Endodermal cell (in vitro differentiated cells): ENCODE measurements around the gene TMEM258. TPM values are rescaled to one million over a fixed set of nuclear protein-coding genes. Genes with fewer than 3 reads are reported as not detected.
A peak's percentile ranks its signal among the peaks of the same experiment; 100 is the strongest.

Experiments used
- DNase-seq: peaks from one replicate; pipeline ENCODE4 v3.0.0-alpha.2; 2017
- H3K27ac ChIP-seq: 2 replicates; pipeline ENCODE4 v1.5.1; 2013; ENCODE audit warnings: mild to moderate bottlenecking, low read depth, low read length, moderate library complexity
- H3K27me3 ChIP-seq: 2 replicates; pipeline ENCODE4 v1.6.1; 2013; ENCODE audit warnings: mild to moderate bottlenecking, low read length, moderate library complexity; ENCODE audit not compliant: insufficient read depth, control insufficient read depth, poor library complexity, severe bottlenecking
- H3K36me3 ChIP-seq: 2 replicates; pipeline ENCODE4 v1.7.0; 2013; ENCODE audit warnings: mild to moderate bottlenecking, low read length, moderate library complexity; ENCODE audit not compliant: control insufficient read depth, insufficient read depth
- H3K4me1 ChIP-seq: one replicate; pipeline ENCODE4 v1.7.0; 2013; ENCODE audit warnings: low read length; ENCODE audit not compliant: control insufficient read depth, insufficient read depth
- H3K4me3 ChIP-seq: 2 replicates; pipeline ENCODE4 v1.5.1; 2013; ENCODE audit warnings: mild to moderate bottlenecking, low read length, moderate library complexity
- H3K9ac ChIP-seq: 2 replicates; pipeline ENCODE4 v1.6.1; 2013; ENCODE audit warnings: mild to moderate bottlenecking, low read length, moderate library complexity; ENCODE audit not compliant: poor library complexity, severe bottlenecking; ENCODE audit errors: extremely low read depth
- H3K9me3 ChIP-seq: 2 replicates; pipeline ENCODE4 v1.6.1; 2013; ENCODE audit warnings: mild to moderate bottlenecking, low read length, moderate library complexity; ENCODE audit not compliant: control insufficient read depth
- H3K27ac Mint-ChIP-seq: 2 replicates; pipeline ENCODE4 v1.8.0; 2020; ENCODE audit warnings: mixed read lengths
- H3K27me3 Mint-ChIP-seq: 2 replicates; pipeline ENCODE4 v1.8.0; 2021; ENCODE audit warnings: mild to moderate bottlenecking, mixed read lengths; ENCODE audit not compliant: insufficient read depth
- H3K36me3 Mint-ChIP-seq: 2 replicates; pipeline ENCODE4 v1.8.0; 2020; ENCODE audit warnings: low read depth, mixed read lengths
- H3K4me1 Mint-ChIP-seq: 2 replicates; pipeline ENCODE4 v1.8.0; 2020; ENCODE audit warnings: mixed read lengths
- H3K4me3 Mint-ChIP-seq: 2 replicates; pipeline ENCODE4 v1.8.0; 2020; ENCODE audit warnings: mild to moderate bottlenecking, moderate library complexity, mixed read lengths
- H3K9me3 Mint-ChIP-seq: 2 replicates; pipeline ENCODE4 v1.8.0; 2020; ENCODE audit warnings: mild to moderate bottlenecking, mixed read lengths
- CTCF ChIP-seq: fragments of 200-600 bp; sonication (generic); conservative IDR thresholded peaks from 2 replicates; pipeline ENCODE4 v1.5.0; 2021; ENCODE audit warnings: antibody characterized with exemption, mild to moderate bottlenecking
- WGBS, 2 experiments: methylation state at CpG; one replicate each; pipeline versions ENCODE4 v1.1.5 to v1.1.7; 2013; ENCODE audit warnings: missing lambda C conversion rate in 2 of 2, mixed read lengths in 1 of 2; ENCODE audit not compliant: insufficient coverage in 1 of 2, insufficient read length in 1 of 2; 5-methylcytosine and 5-hydroxymethylcytosine counted together
- total RNA-seq, 2 donors: library from RNA; stranded (reverse); fragmentation: NEBNext Ultra II Directional in 1 of 2; extraction: Animal tissue kit (Norgen Biotek cat#: 25700) in 1 of 2; gene quantifications; 2 replicates in 1 of 2; 3 replicates in 1 of 2; pipeline ENCODE4 v1.2.1, GENCODE V29; 2021

Gene TMEM258
- total RNA-seq, 2 donors from 2014 or later, result 174 to 180 TPM

- no peaks in the 10 kb centered on the region for H3K27me3 ChIP-seq
- Mint-ChIP-seq H3K9me3 (peaks cover 4% of the 10 kb centered on the region), H3K27me3 (no peaks in the 10 kb centered on the region), H3K4me1 (peaks cover 11% of the 10 kb centered on the region), H3K36me3 (peaks cover 40% of the 10 kb centered on the region), H3K4me3 (peak overlapping the region; percentile 95), H3K27ac (peak overlapping the region; percentile 100)
- H3K9ac ChIP-seq, result peak overlapping the region; percentile 92
- no peak for TF ChIP-seq CTCF
- peaks cover 33% of the 10 kb centered on the region for H3K36me3 ChIP-seq
- no peaks in the 10 kb centered on the region for H3K4me1 ChIP-seq
- peak overlapping the region; percentile 92 for H3K4me3 ChIP-seq
- no peaks in the 10 kb centered on the region for H3K9me3 ChIP-seq
- 2 to 3% methylated on average over 28 to 66 of the region's 66 CpGs for WGBS, 2 experiments
- DNase-seq, result peak; percentile 99
- peak overlapping the region; percentile 97 for H3K27ac ChIP-seq
These were observed 22.8 kb upstream of the TMEM258 start for GRCh38 chr11:61814958-61815789.

- peaks cover 40% of the 10 kb centered on the region for H3K36me3 ChIP-seq
- Mint-ChIP-seq H3K4me3 (peak overlapping the region; percentile 95), H3K36me3 (peaks cover 47% of the 10 kb centered on the region), H3K4me1 (peaks cover 11% of the 10 kb centered on the region), H3K27me3 (no peaks in the 10 kb centered on the region), H3K9me3 (peaks cover 4% of the 10 kb centered on the region), H3K27ac (peak overlapping the region; percentile 97)
- 83 to 85% methylated on average over 13 to 16 of the region's 16 CpGs for WGBS, 2 experiments
- no peak overlapping the region for H3K9ac ChIP-seq
- peak overlapping the region; percentile 93 for H3K27ac ChIP-seq
- no peaks in the 10 kb centered on the region for H3K27me3 ChIP-seq
- peak; percentile 79 for DNase-seq
- H3K4me3 ChIP-seq, result peak overlapping the region; percentile 92
- no peaks in the 10 kb centered on the region for H3K9me3 ChIP-seq
- no peak for TF ChIP-seq CTCF
- H3K4me1 ChIP-seq, result no peaks in the 10 kb centered on the region
These were observed 22.0 kb upstream of the TMEM258 start for GRCh38 chr11:61814247-61814957.

- H3K27me3 ChIP-seq, result no peaks in the 10 kb centered on the region
- Mint-ChIP-seq H3K27me3 (no peaks in the 10 kb centered on the region), H3K9me3 (peaks cover 4% of the 10 kb centered on the region), H3K36me3 (peaks cover 60% of the 10 kb centered on the region), H3K4me3 (no peak overlapping the region), H3K4me1 (peaks cover 10% of the 10 kb centered on the region), H3K27ac (no peak overlapping the region)
- H3K9me3 ChIP-seq, result no peaks in the 10 kb centered on the region
- H3K36me3 ChIP-seq, result peaks cover 56% of the 10 kb centered on the region
- WGBS, 2 experiments, result 96 to 100% methylated on average over 4 of the region's 4 CpGs
- no peak for DNase-seq
- H3K9ac ChIP-seq, result no peak overlapping the region
- no peak overlapping the region for H3K4me3 ChIP-seq
- no peaks in the 10 kb centered on the region for H3K4me1 ChIP-seq
- no peak overlapping the region for H3K27ac ChIP-seq
- TF ChIP-seq CTCF, result no peak
These were observed 20.5 kb upstream of the TMEM258 start for GRCh38 chr11:61812736-61813411.
